ENCODE data around the gene LRRC31.

The LRRC31 gene

DNA sequence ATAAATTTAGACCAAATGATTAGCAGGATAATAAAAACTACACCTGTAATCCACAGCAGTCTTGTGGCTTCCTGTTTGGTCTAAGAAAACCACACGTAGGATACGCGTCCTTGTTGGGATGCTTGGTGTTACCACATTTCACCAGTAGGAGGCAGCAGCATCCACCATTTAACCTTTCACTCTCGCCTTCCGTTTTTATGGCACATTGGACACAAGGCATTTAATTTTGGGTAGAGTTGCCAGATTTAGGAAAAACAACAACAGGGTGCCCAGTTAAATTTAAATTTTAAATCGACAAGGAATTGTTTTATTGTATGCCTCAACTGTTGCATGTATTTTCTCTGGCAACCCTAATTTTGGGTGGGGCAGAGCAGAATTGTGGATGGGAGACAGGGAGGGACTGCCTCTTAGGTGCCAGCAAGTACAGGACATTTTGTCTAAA, 6.3 kb downstream of the LRRC31 start:
- peak; percentile 34 to 70 for DNase-seq (ENCODE audit: low read depth in 2 of 2)

- DNase-seq (ENCODE audit: low read depth in 2 of 2) = no peak
Measured at GRCh38 chr3:169861871-169862270, 7.9 kb downstream of the LRRC31 start.

- DNase-seq (ENCODE audit: low read depth in 2 of 2) = no peak
Measured at GRCh38 chr3:169857811-169858210, 11.9 kb downstream of the LRRC31 start.

- DNase-seq (ENCODE audit: low read depth in 2 of 2) = no peak
Measured at GRCh38 chr3:169855514-169855913, 14.2 kb downstream of the LRRC31 start.

GRCh38 chr3:169850618-169851017, 19.1 kb downstream of the LRRC31 start:
- DNase-seq (ENCODE audit: low read depth in 2 of 2) = no peak

DNA sequence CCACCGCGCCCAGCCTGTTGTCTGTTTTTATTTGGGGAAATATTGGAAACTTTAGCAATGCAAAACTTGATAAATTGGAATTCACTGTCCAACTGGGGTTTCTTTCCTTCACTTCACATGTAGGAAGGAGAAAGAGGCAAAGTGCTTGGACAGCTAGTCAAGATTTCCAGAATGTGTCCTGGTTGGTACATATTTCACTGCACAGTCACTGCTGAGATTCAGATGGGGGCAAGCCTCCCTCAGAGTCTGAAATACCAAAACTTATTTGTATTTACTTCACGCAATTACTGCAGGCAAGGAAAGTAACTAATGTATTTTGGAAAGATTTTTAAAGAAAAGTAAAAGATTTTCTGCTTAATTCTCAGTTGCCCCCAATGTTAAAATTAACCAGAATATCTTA, 21.0 kb downstream of the LRRC31 start:
- DNase-seq (ENCODE audit: low read depth in 2 of 2) = no peak

DNA sequence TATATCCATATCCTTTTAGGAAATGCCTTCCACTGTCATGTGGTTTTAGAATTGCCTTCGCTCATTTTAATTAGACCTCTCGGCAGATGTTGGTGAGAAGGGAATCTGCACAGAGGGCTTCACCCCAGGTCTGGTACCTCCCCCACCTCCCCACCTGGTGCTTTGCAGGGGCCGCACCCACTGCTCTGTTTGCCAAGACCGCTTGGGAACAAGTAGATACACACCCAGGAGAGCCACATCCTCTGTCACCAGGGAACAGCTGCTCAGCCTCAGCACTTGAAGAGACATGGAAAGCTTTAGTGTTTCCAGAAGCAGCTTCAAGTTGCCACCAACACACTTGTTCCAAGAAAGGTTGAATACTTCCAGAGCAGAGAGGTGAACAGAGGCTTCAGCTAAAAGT, 21.8 kb downstream of the LRRC31 start:
- no peak for DNase-seq (ENCODE audit: low read depth in 2 of 2)

- DNase-seq (ENCODE audit: low read depth in 2 of 2) = no peak
Measured at GRCh38 chr3:169846458-169847193, 23.1 kb downstream of the LRRC31 start.

DNA sequence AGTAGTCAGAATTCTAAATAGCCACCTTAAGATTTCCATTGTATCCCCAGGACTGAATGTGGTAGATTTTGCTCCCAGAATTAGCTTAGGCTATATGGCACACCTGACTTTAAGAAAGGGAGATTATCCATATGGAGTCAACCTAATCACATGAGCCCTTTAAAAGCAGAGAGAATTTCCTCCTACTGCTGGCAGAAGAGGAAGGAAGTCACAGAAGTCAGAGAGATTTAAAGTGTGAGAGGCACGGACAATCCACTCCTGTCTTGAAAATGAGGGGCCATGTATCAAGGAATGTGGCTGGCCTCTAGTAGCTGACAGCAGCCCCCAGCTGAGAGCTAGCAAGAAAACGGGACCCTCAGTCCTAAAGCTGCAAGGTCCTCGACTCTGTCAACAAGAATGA, 26.8 kb downstream of the LRRC31 start:
- DNase-seq (ENCODE audit: low read depth in 2 of 2) = no peak

GRCh38 chr3:169841171-169841570, 28.6 kb downstream of the LRRC31 start:
- DNase-seq (ENCODE audit: low read depth in 2 of 2) = no peak

- no peak for DNase-seq (ENCODE audit: low read depth in 2 of 2)
Measured at GRCh38 chr3:169838511-169839030, 31.2 kb downstream of the LRRC31 start.

- DNase-seq (ENCODE audit: low read depth in 2 of 2) = no peak
Measured at GRCh38 chr3:169836942-169837275, 32.8 kb downstream of the LRRC31 start.

DNA sequence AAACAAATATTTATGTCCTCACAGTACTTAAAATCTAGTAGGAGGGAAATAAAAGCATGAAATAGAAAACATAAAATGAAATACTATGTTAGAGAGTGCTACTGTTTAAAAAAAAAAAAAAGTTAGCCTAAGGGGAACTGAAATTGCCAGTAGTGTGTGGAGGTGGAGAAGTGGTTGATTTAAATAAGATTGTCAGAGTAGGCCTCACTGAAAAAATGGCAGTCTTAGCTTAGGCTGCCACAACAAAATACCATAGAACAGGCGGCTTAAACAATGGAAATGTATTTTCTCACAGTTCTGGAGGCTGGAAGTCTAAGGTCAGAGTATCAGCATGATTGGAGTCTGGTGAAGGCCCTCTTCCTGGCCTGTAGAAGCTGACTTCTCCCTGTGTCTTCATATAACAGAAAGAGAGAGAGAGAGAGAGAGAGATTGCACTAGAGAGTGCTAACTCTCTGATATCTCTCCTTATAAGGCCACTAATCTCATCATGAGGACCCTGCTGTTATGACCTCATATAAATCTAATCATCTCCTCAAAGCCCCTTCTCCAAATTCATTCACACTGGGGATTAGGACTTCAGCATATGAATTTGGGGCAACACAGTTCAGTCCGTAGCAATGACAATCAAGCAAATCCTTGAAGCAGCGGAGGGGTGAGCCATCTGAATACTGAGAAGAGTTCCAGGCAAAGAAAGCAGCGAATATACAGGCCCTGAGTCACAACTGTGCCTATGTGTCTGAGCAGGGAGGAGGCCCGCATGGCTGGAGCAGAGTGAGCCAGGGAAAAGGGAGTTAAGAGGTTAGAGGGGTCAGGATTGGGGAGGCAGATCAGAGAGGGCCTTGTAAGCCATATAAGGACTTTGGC, 33.4 kb downstream of the LRRC31 start:
- no peak for DNase-seq (ENCODE audit: low read depth in 2 of 2)

GRCh38 chr3:169835533-169835932, 34.2 kb downstream of the LRRC31 start:
- no peak for DNase-seq (ENCODE audit: low read depth in 2 of 2)

- no peak for DNase-seq (ENCODE audit: low read depth in 2 of 2)
Measured at GRCh38 chr3:169827712-169828111, 42.0 kb downstream of the LRRC31 start.

DNA sequence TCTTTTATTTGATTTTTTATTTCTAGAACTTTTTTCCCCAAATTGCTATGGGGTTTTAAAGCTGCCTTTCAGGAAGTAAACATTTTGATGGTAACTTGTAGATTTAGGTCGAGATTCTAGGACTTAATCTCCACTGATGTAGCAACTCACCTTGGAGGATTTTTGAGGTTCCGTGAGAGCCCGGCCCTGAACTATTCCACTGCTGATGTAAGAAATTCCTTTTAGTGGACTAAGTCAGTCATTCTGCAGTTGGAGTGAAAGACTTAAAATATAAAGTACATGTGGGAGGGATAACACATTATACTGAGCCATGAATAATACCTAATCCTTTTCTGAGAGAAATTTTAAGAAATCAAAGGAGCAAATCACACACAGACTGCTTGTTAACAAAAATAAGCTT, 44.4 kb downstream of the LRRC31 start:
- DNase-seq (ENCODE audit: low read depth in 2 of 2) = no peak

- no peak for DNase-seq (ENCODE audit: low read depth in 2 of 2)
Measured at GRCh38 chr3:169822983-169823382, 46.8 kb downstream of the LRRC31 start.

- no peak for DNase-seq (ENCODE audit: low read depth in 2 of 2)
Measured at GRCh38 chr3:169822540-169822939, 47.2 kb downstream of the LRRC31 start.

- DNase-seq (ENCODE audit: low read depth in 2 of 2) = no peak
Measured at GRCh38 chr3:169822091-169822490, 47.6 kb downstream of the LRRC31 start.

- no peak for DNase-seq (ENCODE audit: low read depth in 2 of 2)
Measured at GRCh38 chr3:169818316-169818715, 51.4 kb downstream of the LRRC31 start.

GRCh38 chr3:169815590-169816150, 54.1 kb downstream of the LRRC31 start:
- DNase-seq (ENCODE audit: low read depth in 2 of 2) = no peak

GRCh38 chr3:169813757-169814517, 55.8 kb downstream of the LRRC31 start:
- DNase-seq (ENCODE audit: low read depth in 2 of 2) = peak; percentile 44 to 64
